Globus pallidus (tissue), 1 donor: ENCODE measurements around the gene GSC2.

Source experiments
- DNase-seq: peaks from one replicate; pipeline ENCODE4 v3.0.0-alpha.2; 2015; ENCODE audit warnings: low spot score

Gene GSC2

DNA sequence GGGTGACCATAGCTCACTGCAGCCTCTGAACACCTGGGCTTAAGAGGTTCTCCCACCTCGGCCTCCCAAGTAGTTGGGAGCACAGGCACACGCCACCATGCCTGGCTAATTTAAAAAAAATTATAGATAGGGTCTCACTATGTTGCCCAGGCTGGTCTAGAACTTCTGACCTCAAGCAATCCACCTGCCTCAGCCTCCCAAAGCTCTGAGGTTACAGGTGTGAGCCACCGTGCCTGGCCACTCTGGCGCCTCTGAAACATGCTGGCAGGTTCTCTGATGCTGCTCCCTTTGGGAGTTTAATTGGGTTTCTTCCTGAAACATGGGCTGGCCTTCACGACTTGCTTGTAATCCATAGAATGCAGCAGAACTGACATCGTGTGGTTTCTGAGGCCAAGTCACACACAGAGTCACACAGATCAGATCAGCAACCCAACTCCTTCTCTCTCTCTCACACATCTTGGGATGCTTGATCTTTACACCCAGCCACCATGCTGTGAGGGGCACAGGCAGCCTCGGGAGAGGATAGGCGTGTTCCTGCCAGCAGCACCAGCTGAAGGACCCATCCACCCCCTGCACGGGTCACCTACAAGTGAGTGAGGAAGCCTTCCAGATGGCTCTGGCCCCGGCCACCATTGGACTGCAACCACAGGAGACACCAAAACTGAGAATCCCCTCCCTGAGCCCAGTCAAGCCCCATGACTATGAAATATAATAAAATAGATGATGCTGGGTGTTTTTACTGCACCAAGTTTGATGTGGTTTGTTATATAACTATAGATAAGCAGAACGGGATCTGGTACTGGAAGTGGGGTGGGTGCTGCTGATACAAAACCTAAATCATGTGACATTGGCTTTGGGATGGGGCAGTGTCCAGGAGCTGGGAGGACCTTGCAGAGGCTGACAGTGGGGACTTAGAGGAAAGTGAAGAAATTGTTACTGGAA, 3.1 kb upstream of the GSC2 start:
- no peak for DNase-seq

GRCh38 chr22:19151329-19152191, 1.5 kb upstream of the GSC2 start:
- DNase-seq: no peak

GRCh38 chr22:19150482-19151328, 613 bp upstream of the GSC2 start:
- DNase-seq: no peak

- DNase-seq: no peak
Measured at GRCh38 chr22:19149047-19149883, 827 bp downstream of the GSC2 start.

DNA sequence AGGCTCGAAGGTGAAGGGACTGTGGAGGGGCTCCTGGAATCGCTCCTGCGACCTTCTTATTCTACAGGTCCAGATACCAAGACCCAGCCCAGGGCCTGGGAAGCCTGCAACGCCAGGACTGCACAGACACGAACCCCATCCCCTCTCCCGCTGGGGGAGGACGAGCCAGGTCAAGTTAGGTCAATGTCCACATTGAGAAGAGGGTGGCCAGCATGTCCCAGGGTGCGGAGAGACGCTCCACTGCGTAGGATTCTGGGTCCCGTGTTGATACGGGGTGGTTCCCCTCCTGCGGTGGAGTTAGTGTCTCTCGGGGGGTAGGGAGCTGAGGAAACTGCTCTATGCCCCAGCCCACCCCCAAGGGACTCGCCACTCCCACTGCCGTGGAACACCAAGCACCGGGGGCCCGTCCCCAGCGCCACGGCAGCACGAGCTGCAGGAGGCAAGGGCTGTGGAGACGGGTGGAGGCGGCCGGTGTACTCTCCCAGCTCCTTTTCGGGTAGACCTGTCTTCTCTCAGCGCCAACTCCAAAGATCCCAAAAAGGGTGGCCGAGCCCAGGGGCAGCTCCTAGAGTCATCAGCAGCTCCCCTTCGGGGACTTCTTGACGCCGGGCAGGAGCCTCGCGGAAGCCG, 1.6 kb downstream of the GSC2 start:
- DNase-seq: no peak

- DNase-seq: no peak
Measured at GRCh38 chr22:19147195-19147780, 2.8 kb downstream of the GSC2 start.

DNA sequence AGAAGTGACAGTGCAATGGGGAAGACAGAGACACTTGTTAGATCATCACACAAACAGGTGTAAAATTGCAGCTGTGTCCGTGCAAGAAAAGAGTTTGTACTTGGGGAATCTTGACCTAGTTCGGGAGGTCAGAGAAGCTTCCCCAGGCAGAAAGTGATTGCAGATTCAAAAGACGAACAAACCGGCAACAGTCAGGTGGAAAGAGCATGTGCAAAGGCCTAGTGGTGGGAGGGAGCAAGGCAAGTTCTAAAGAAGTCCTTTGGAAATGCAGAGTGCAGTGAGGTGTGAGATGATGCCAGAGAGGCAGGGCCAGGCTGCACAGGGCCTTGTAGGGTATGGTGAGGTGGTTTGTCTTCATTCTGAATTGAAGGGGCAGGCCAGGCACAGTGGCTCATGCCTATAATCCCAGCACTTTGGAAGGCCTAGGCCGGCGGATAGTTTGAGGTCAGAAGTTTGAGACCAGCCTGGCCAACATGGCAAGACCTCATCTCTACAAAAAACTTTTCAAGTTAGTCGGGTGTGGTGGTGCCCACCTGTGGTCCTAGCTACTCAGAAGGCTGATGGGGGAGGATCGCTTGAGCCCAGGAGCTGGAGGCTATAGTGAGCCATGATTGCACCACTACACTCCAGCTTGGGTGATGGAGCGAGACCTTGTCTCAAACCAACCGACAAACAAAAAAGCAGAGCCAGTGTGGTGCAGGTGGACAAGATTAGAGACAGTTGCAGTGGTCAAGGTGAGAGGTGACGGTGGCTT, 3.7 kb downstream of the GSC2 start:
- DNase-seq: no peak

GRCh38 chr22:19143967-19144400, 6.1 kb downstream of the GSC2 start:
- DNase-seq: no peak

DNA sequence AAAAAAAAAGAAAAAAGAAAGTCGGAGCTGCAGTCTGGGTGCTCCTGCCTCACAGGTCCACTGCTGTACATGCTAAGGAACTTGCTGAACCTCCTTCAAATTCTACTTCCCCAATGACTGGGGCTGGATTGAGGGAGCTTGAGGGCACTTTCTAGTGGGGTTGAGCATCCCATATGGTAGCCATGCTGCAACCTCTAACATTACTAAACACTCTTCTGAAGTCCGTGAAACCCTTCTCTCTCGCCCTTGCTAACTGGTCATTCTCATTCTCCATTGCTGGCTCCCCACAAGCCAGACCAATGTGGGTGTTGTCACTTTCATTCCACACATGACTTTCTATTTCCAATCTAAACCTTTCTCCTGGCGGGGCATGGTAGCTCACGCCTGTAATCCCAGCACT, 6.9 kb downstream of the GSC2 start:
- no peak for DNase-seq

DNA sequence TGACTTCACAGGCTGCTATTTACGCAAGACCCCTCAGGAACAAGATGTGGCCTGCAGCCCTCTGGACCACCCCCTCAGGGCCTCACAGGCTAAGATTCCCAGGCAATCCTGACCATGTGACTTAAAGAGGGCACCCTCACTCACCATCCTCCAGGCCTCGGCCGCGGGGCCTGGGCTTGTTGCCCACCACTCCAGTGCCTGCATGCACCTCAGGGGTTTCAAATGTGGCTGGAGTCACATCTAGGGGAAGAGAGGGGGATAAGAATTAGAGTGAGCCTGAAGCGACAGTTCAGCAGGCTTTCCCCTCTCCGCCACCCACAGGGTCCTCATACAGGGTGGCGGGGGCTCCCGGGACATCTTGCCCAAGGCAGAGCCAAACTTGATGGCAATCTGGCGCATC, 7.7 kb downstream of the GSC2 start:
- no peak for DNase-seq

- DNase-seq: no peak
Measured at GRCh38 chr22:19139974-19140373, 10.1 kb downstream of the GSC2 start.

DNA sequence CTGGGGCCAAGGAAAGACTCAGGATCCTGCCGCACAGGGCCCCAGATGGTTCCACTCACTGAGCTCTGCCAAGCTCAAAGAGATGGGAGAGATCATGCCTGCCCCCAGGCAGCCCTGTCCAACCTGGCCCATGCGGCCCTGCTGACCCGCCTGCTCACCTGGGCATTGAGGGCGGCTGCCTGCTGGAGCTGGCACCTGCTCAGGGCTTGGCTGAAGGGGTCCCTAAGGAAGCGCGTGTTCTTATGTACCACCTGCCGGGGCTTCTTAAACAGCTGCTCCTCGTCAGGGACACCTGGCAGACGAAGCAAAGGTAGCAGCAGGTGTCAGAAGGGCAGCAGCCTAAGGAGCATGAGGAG, 11.1 kb downstream of the GSC2 start:
- no peak for DNase-seq

DNA sequence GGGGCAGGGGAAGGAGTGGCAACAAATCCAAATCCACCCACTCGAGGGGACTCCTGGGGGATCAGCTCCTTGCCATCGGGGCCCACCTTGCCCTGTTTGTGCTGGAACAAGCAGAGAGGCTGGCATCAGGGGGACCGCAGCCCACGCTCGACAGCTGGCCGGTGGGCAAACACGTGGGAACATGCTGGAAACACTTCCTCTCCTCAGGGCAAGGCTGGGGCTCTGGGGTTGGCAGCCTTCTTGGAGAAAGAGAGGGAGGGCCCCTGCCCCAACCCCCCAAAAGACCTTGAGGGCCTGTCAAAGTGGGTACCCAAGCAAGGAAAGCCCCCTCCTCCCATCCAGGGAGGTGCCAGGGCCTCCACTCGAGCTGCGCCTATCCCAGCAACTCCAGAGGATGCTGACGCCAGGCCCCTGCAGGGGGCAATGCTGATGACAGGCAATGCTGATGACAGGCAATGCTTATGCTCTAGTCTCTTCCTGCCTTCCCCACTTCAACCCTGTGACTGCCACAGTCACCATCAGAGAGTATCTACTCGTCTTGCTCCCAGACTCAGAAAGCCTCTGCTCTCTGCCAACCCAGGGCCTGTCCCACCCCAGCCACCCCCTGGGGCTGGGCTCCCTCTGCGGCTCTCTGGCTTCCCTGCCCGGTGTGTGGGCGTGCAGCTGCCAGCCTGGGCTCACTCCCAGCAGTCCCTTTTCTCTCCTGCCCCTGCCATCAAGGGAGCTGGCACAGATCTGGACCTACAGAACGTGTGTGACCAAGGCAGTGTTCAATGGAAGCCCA, 11.7 kb downstream of the GSC2 start:
- DNase-seq: no peak

DNA sequence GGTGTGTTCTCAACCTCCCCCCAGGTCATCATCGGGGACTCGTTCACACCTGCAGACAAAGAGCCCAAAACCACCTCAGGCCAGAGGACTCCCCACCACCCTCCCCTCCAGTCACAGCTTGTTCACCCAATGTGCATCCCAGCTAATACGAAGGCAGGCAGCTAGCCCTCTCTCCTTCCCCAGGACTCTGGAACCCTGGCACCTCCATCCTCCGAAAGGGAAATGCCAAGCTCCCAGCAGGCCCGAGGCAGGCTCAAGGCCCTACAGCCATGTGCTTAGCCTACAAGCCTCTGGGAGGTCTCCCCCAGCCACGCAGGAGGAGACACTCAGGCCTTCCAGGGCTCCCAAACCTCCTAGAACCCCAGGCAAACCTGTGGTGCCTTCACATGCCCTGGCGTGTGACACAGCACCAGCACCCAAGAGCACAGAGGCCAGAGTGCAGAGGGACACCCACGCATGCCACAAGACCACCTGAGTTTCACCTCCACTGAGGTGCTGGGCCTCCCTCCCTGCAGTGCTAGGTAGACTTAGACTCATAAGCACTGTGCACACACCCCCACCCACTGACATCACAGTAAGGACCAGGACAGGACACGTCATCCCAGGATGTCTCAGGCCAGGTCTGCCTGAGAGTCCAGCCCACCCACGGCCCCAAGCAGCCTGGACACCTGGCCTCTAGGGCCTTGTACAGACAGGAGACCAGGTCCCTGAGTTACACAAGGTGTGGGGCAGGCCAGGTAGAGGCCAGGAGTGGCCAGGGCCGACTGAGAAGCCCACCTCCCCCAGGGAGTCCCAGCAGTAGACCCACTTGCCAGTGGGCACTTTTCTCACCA, 12.5 kb downstream of the GSC2 start:
- no peak for DNase-seq

DNA sequence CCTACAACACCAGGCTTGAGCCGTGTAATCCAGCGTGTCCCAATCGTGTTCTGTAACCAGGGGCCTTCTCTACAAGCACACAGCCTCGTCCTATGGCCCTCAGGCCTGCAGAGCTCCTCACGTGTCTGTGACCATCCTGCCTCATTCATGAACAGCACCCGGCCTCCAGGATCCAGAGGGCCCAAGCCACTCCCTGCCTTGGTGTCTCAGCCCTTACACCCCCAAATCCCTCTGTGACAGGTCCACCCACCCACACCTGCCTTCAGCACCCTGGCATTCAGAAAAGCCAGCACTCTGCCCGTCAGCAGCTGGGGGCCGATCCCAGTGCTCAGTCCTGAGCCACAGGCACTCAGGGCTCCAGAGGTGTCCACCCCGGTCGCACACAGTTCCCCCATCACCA, 13.2 kb downstream of the GSC2 start:
- DNase-seq: no peak

GRCh38 chr22:19134874-19135273, 15.2 kb downstream of the GSC2 start:
- no peak for DNase-seq

DNA sequence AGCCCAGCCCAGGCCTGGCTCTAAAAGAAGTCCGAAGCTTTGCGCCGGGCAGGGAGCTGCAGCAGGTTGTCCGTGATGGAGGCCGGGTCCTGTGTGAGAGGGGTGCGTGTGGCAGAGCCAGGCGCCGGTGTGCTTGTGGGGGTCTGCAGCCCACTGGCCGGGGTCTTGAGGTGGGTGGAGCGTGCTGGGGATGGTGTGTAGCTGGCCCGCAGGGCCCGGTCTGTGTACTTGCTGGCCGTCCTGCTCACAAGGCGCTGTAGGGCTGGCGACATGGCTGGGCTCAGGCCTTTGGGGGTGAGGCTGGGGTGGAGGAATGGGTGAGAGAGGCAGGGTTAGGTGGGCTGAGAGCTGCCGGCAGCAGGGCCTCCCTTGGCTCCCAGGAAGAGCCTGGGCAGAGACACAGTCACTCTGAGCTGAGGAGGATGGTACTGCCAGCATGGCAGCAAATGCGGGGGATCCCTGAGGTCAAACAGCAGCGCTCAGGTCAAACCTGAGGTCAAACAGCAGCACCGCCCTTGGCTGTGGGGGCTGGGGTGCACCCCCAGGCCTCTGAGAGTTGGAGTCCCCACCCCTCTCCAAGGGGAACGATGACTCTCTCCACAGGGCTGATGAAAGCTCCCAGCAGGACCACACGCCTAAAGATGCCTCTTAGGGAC, 15.8 kb downstream of the GSC2 start:
- DNase-seq: no peak
